ENCODE results near the gene RBBP5. TPM values are rescaled to one million over a fixed set of nuclear protein-coding genes. Genes with fewer than 3 reads are reported as not detected.
A peak's percentile ranks its signal among the peaks of the same experiment; 100 is the strongest.

The RBBP5 gene
- total RNA-seq, result 10.6 and 11.1 TPM in 2 replicates

- peak within 1 kb of the TSS; percentile 93 for H3K4me3 ChIP-seq (ENCODE audit: low read depth, low read length)
- TF ChIP-seq CTCF (conservative IDR thresholded peaks at IDR 0.05; ENCODE audit: low read depth, low read length), result peak; percentile 78
- DNase-seq (ENCODE audit: low read depth), result peak; percentile 95
Observed at GRCh38 chr1:205121660-205122488, at the start of gene RBBP5. Gene RBBP5 (minus strand): TSS chr1:205121978. CDS start chr1:205121873, 105 bp downstream.

- no peak overlapping the region for H3K4me3 ChIP-seq (ENCODE audit: low read depth, low read length)
- DNase-seq (ENCODE audit: low read depth), result no peak
- no peak for TF ChIP-seq CTCF (conservative IDR thresholded peaks at IDR 0.05; ENCODE audit: low read depth, low read length)
Observed at GRCh38 chr1:205171369-205171768, 49.6 kb upstream of the RBBP5 start.

- no peak overlapping the region for H3K4me3 ChIP-seq (ENCODE audit: low read depth, low read length)
- no peak for TF ChIP-seq CTCF (conservative IDR thresholded peaks at IDR 0.05; ENCODE audit: low read depth, low read length)
- no peak for DNase-seq (ENCODE audit: low read depth)
Observed at GRCh38 chr1:205170532-205171269, 48.9 kb upstream of the RBBP5 start.

- no peak for DNase-seq (ENCODE audit: low read depth)
- no peak for TF ChIP-seq CTCF (conservative IDR thresholded peaks at IDR 0.05; ENCODE audit: low read depth, low read length)
- H3K4me3 ChIP-seq (ENCODE audit: low read depth, low read length), result no peak overlapping the region
Observed at GRCh38 chr1:205169248-205169647, 47.5 kb upstream of the RBBP5 start.

- H3K4me3 ChIP-seq (ENCODE audit: low read depth, low read length), result no peak overlapping the region
- DNase-seq (ENCODE audit: low read depth), result no peak
- no peak for TF ChIP-seq CTCF (conservative IDR thresholded peaks at IDR 0.05; ENCODE audit: low read depth, low read length)
Observed at GRCh38 chr1:205168291-205168690, 46.5 kb upstream of the RBBP5 start.

GRCh38 chr1:205162301-205162700, 40.5 kb upstream of the RBBP5 start:
- no peak for DNase-seq (ENCODE audit: low read depth)
- no peak overlapping the region for H3K4me3 ChIP-seq (ENCODE audit: low read depth, low read length)
- TF ChIP-seq CTCF (conservative IDR thresholded peaks at IDR 0.05; ENCODE audit: low read depth, low read length), result no peak

All from epithelial cell of proximal tubule (primary cell).